Tibial artery (tissue), 4 donors: Measurements from ENCODE around the gene PSMC5.

Experiments used
- DNase-seq, 2 donors: peaks; one replicate each; pipeline ENCODE4 v3.0.0-alpha.2; 2019
- H3K27ac ChIP-seq, 2 donors: fragments of 200-600 bp; sonication (generic) in 1 of 2; 1 replicate in 1 of 2; 2 replicates in 1 of 2; pipeline ENCODE4 v1.5.1; 2018 to 2019; ENCODE audit warnings: mild to moderate bottlenecking in 1 of 2
- H3K27me3 ChIP-seq, 2 donors: fragments of 200-600 bp; sonication (generic) in 1 of 2; one replicate each; pipeline versions ENCODE4 v1.5.1 to v1.6.0; 2016 to 2019
- H3K36me3 ChIP-seq, 3 donors: fragments of 200-600 bp; sonication (generic) in 2 of 3; one replicate each; pipeline ENCODE4 v1.5.1; 2016 to 2019; ENCODE audit warnings: mild to moderate bottlenecking in 2 of 3
- H3K4me1 ChIP-seq, 4 donors: fragments of 200-600 bp; sonication (generic) in 2 of 4; 1 replicate in 3 of 4; 2 replicates in 1 of 4; pipeline ENCODE4 v1.5.1; 2016 to 2019
- H3K4me3 ChIP-seq, 2 donors: fragments of 200-600 bp; sonication (generic) in 1 of 2; 1 replicate in 1 of 2; 2 replicates in 1 of 2; pipeline ENCODE4 v1.5.1; 2018 to 2019; ENCODE audit warnings: mild to moderate bottlenecking in 2 of 2
- H3K9me3 ChIP-seq, 3 donors: fragments of 200-600 bp; sonication (generic) in 1 of 3; one replicate each; pipeline ENCODE4 v1.5.1; 2016 to 2019
- CTCF ChIP-seq, 2 experiments: fragments of 200-600 bp in 1 of 2; fragments of 450-650 bp in 1 of 2; IDR thresholded peaks; one replicate each; pipeline ENCODE4 v1.5.1; 2017 to 2019; ENCODE audit warnings: antibody characterized with exemption in 2 of 2, mild to moderate bottlenecking in 1 of 2, moderate library complexity in 1 of 2
- intact Hi-C: fragments of 100-400 bp; cut with DNase I; formaldehyde crosslinking; loops from one replicate; pipeline ENCODE4 v1.15.0; 2023; ENCODE audit warnings: low total_unique reads

The PSMC5 gene

DNA sequence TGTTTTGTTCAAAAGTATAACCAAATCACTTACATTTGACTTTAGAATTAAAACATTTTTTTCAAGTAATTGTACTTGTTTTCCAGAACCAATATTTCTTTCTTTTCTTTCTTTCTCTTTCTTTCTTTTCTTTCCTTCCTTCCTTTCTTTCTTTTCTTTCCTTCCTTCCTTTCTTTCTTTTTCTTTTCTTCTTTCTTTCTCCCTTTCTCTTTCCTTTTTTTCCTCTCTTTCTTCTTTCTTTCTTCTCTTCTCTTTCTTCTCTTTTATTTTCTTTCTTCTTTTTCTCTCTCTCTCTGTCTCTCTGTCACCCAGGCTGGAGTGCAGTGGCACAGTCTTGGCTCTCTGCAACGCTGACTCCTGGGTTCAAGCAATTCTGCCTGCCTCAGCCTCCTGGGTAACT, 26.4 kb upstream of the PSMC5 start:
- intact Hi-C loops, result no loop called here
- Histone ChIP-seq H3K9me3 (no peaks in the 10 kb centered on the region), H3K27me3 (no peaks in the 10 kb centered on the region), H3K36me3 (peaks cover 80 to 98% (median 86%) of the 10 kb centered on the region in 3 donors), H3K27ac (no peak overlapping the region), H3K4me3 (no peak overlapping the region), H3K4me1 (no peaks in the 10 kb centered on the region)
- TF ChIP-seq CTCF (IDR thresholded peaks at IDR 0.05), result no peak
- no peak for DNase-seq

DNA sequence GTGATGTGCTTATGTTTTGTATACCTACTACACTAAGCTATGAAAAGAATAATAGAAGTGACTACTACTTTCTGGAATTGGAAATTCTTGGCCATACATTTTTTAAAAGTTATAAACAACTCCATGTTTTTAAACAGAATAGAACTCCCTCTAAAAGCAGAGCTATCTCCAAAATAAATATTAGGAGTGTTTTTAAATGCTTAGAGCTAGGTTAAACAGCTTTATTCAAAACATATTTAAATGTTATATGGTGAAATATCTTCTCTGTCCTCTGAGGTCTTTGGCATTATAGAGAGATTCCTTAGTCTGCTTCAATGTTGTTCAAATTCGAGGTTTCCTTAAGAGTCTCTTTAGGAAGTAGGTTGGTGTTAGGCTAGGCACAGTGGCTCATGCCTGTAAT, 22.9 kb upstream of the PSMC5 start:
- intact Hi-C loops, result no loop called here
- H3K36me3 ChIP-seq, result peaks cover 87 to 98% (median 90%) of the 10 kb centered on the region in 3 donors

DNA sequence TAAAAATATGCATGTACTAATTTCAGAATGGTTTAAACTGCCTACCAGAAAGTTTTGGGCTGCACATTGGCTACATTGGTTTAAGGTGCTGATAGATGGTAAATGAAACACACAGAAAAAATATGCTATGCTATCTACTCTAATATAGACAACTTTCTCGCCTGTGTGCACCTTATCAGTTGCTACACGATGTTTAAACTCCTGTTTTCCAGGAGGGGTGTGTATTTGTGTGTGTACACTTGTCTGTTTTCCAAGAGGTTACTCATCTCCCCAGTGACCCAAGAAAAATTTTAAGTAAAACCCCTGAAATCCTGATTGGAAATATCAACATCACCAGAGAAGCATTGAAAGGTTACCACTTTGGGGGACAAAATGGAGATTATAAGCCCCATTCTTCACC, 21.6 kb upstream of the PSMC5 start:
- Histone ChIP-seq H3K4me3 (no peak overlapping the region), H3K36me3 (peaks cover 86 to 98% (median 90%) of the 10 kb centered on the region in 3 donors), H3K27me3 (no peaks in the 10 kb centered on the region), H3K27ac (no peak overlapping the region), H3K9me3 (no peaks in the 10 kb centered on the region), H3K4me1 (no peaks in the 10 kb centered on the region)
- DNase-seq, result no peak
- no peak for TF ChIP-seq CTCF (IDR thresholded peaks at IDR 0.05)
- intact Hi-C loops, result no loop called here

More for the DNA sequence above, 22.9 kb upstream of the PSMC5 start:
- H3K4me1 ChIP-seq, result no peaks in the 10 kb centered on the region
- no peak overlapping the region for H3K4me3 ChIP-seq
- no peaks in the 10 kb centered on the region for H3K27me3 ChIP-seq
- no peak for DNase-seq
- no peak overlapping the region for H3K27ac ChIP-seq
- no peak for TF ChIP-seq CTCF (IDR thresholded peaks at IDR 0.05)
- no peaks in the 10 kb centered on the region for H3K9me3 ChIP-seq

DNA sequence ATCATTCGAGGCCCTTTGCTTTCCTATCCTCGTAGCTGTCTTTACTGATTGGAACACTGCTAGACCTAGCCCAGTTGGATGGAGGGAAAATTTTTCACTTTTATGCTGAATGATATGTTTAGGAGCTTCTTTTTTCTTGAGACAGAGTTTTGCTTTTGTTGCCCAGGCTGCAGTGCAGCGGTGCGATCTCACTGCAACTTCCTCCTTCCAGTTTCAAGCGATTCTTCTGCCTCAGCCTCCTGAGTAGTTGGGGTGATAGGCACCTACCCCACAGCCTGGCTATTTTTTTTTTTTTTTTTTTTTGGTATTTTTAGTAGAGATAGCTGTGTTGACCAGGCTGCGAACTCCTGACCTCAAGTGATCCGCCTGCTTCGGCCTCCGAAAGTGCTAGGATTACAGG, 17.3 kb upstream of the PSMC5 start:
- no peaks in the 10 kb centered on the region for H3K9me3 ChIP-seq
- H3K27ac ChIP-seq, result no peak overlapping the region
- intact Hi-C loops, result no loop called here
- H3K27me3 ChIP-seq, result no peaks in the 10 kb centered on the region
- no peaks in the 10 kb centered on the region for H3K4me1 ChIP-seq
- DNase-seq, result no peak
- H3K36me3 ChIP-seq, result peaks cover 96 to 100% (median 98%) of the 10 kb centered on the region in 3 donors
- no peak overlapping the region for H3K4me3 ChIP-seq
- TF ChIP-seq CTCF (IDR thresholded peaks at IDR 0.05), result no peak

DNA sequence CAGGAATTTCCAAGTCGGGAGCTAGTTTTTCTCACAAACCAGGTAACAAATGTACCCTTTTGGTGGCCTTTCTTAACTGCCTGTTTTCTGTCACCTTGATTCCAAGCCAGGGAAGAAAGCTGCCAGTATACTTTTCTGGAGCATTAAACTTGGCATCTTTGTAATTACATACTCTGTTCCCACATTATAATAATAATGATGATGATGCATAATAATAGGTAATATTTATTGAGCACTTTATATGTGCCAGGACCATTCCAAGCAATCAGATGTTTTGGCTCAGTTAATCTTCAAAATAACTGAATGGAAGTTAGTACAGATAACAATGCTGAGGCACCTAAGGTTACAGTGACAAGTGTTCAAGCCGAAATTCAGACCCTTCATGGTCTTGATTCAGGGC, 11.1 kb upstream of the PSMC5 start:
- H3K4me3 ChIP-seq, result no peak overlapping the region
- TF ChIP-seq CTCF (IDR thresholded peaks at IDR 0.05), result no peak
- H3K36me3 ChIP-seq, result peaks cover 95 to 100% (median 97%) of the 10 kb centered on the region in 3 donors
- no peak for DNase-seq
- H3K27ac ChIP-seq, result no peak overlapping the region
- no peaks in the 10 kb centered on the region for H3K4me1 ChIP-seq
- H3K9me3 ChIP-seq, result no peaks in the 10 kb centered on the region
- intact Hi-C loops, result no loop called here
- H3K27me3 ChIP-seq, result no peaks in the 10 kb centered on the region

GRCh38 chr17:63816669-63817068, 10.6 kb upstream of the PSMC5 start:
- no peak overlapping the region for H3K27ac ChIP-seq
- no peaks in the 10 kb centered on the region for H3K4me1 ChIP-seq
- intact Hi-C loops, result no loop called here
- DNase-seq, result no peak
- H3K4me3 ChIP-seq, result no peak overlapping the region
- H3K9me3 ChIP-seq, result no peaks in the 10 kb centered on the region
- H3K36me3 ChIP-seq, result peaks cover 95 to 100% (median 97%) of the 10 kb centered on the region in 3 donors
- TF ChIP-seq CTCF (IDR thresholded peaks at IDR 0.05), result no peak
- no peaks in the 10 kb centered on the region for H3K27me3 ChIP-seq
